Hepatocyte (in vitro differentiated cells): Measurements from ENCODE around the gene ZSWIM3. TPM values are rescaled to one million over a fixed set of nuclear protein-coding genes. Genes with fewer than 3 reads are reported as not detected.

Experiments used
- DNase-seq: peaks from one replicate; pipeline ENCODE4 v3.0.0-alpha.2; 2016; ENCODE audit warnings: low spot score
- H2AFZ ChIP-seq: fragments of 200-600 bp; sonication (generic); 2 replicates; pipeline ENCODE4 v1.6.0; 2016; ENCODE audit warnings: antibody characterized with exemption, mild to moderate bottlenecking
- H3K27ac ChIP-seq: fragments of 200-600 bp; sonication (generic); 2 replicates; pipeline ENCODE4 v1.5.1; 2016; ENCODE audit warnings: mild to moderate bottlenecking
- H3K27me3 ChIP-seq: fragments of 200-600 bp; sonication (generic); 2 replicates; pipeline ENCODE4 v1.6.1; 2016
- H3K36me3 ChIP-seq: fragments of 200-600 bp; sonication (generic); replicated peaks from 2 replicates; pipeline ENCODE4 v1.5.1; 2016; ENCODE audit warnings: low read depth; ENCODE audit not compliant: insufficient read depth
- H3K4me1 ChIP-seq: fragments of 200-600 bp; sonication (generic); 2 replicates; pipeline ENCODE4 v1.5.1; 2016; ENCODE audit warnings: mild to moderate bottlenecking, moderate library complexity; ENCODE audit not compliant: insufficient read depth
- H3K4me2 ChIP-seq: fragments of 200-600 bp; sonication (generic); 2 replicates; pipeline ENCODE4 v1.6.0; 2016
- H3K4me3 ChIP-seq: fragments of 200-600 bp; sonication (generic); 2 replicates; pipeline ENCODE4 v1.5.1; 2016; ENCODE audit warnings: mild to moderate bottlenecking
- H3K79me2 ChIP-seq: fragments of 200-600 bp; sonication (generic); 2 replicates; pipeline ENCODE4 v1.6.0; 2017; ENCODE audit warnings: mild to moderate bottlenecking
- H3K9me2 ChIP-seq: fragments of 200-600 bp; sonication (generic); replicated peaks from 2 replicates; pipeline ENCODE4 v1.6.0; 2017; ENCODE audit warnings: mild to moderate bottlenecking; ENCODE audit not compliant: insufficient read depth
- H3K9me3 ChIP-seq: fragments of 200-600 bp; sonication (generic); 2 replicates; pipeline ENCODE4 v1.5.1; 2016; ENCODE audit warnings: low read depth, mild to moderate bottlenecking
- H4K20me1 ChIP-seq: fragments of 200-600 bp; sonication (generic); 2 replicates; pipeline ENCODE4 v1.6.0; 2016; ENCODE audit warnings: mild to moderate bottlenecking; ENCODE audit not compliant: insufficient read depth, poor library complexity, severe bottlenecking
- EZH2 ChIP-seq: fragments of 200-600 bp; sonication (generic); IDR thresholded peaks from 2 replicates; pipeline ENCODE4 v1.6.1; 2016; ENCODE audit warnings: antibody characterized with exemption, mild to moderate bottlenecking, borderline replicate concordance
- EZH2phosphoT487 ChIP-seq: fragments of 200-600 bp; sonication (generic); IDR thresholded peaks from one replicate; pipeline ENCODE4 v1.6.1; 2018; ENCODE audit warnings: antibody characterized with exemption, mild to moderate bottlenecking, low read depth, moderate library complexity; ENCODE audit not compliant: unreplicated experiment, severe bottlenecking
- WGBS: methylation state at CpG from one replicate; pipeline ENCODE4 v1.1.6; 2016; ENCODE audit warnings: low lambda C conversion rate; ENCODE audit errors: missing lambda C conversion rate; 5-methylcytosine and 5-hydroxymethylcytosine counted together
- polyA plus RNA-seq: library from polyadenylated mRNA; unstranded; fragments of >200 nt; fragmentation: Nextera tagmentation; extraction: Ambion mirVana; gene quantifications from 2 replicates; pipeline ENCODE4 v1.2.1, GENCODE V29; 2016
- total RNA-seq: library from RNA; depleted of rRNA; stranded (reverse); fragments of >200 nt; gene quantifications from 2 replicates; pipeline ENCODE4 v1.2.3, GENCODE V29; 2014
- TF ChIP-seq, protein P1 (sequence below): fragments of 200-600 bp; sonication (generic); IDR thresholded peaks from 2 replicates; pipeline ENCODE4 v1.5.1; 2016; ENCODE audit warnings: antibody characterized with exemption, mild to moderate bottlenecking; ENCODE audit not compliant: poor library complexity

Gene ZSWIM3
- total and polyA plus RNA-seq, 2 experiments from 2014 or later, result 4.1 to 6.2 TPM

DNA sequence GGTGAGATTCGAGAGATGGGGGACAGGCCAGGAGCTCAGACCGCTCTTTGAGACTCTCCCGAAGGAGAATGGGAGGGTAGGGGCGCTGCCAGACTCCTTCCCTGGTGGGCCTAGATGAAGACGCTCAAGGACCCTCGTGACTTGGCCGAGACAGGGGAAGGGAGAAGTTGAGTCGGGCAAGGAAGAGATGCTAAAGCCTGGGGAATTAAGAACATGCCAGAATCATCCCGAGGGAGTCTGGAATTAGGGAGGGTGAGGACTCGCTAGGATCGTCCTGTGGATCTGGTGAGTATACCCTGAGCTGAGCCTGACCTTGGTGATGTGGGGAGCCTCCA lies 44.4 kb upstream of the ZSWIM3 start:
- Histone ChIP-seq H3K79me2 (peaks cover 20% of the 10 kb centered on the region), H3K36me3 (no peaks in the 10 kb centered on the region), H2AFZ (peak overlapping the region; percentile 8), H3K4me2 (peak overlapping the region; percentile 82), H3K27me3 (no peaks in the 10 kb centered on the region), H4K20me1 (no peaks in the 10 kb centered on the region), H3K9me3 (no peaks in the 10 kb centered on the region), H3K4me1 (no peaks in the 10 kb centered on the region), H3K27ac (no peak overlapping the region), H3K9me2 (no peaks in the 10 kb centered on the region), H3K4me3 (peak overlapping the region; percentile 27)
- DNase-seq, result no peak
- WGBS, result 4% methylated on average over 11 of the region's 11 CpGs
- TF ChIP-seq EZH2 (no peak), EZH2phosphoT487 (no peak)
- TF ChIP-seq, protein P1, sequence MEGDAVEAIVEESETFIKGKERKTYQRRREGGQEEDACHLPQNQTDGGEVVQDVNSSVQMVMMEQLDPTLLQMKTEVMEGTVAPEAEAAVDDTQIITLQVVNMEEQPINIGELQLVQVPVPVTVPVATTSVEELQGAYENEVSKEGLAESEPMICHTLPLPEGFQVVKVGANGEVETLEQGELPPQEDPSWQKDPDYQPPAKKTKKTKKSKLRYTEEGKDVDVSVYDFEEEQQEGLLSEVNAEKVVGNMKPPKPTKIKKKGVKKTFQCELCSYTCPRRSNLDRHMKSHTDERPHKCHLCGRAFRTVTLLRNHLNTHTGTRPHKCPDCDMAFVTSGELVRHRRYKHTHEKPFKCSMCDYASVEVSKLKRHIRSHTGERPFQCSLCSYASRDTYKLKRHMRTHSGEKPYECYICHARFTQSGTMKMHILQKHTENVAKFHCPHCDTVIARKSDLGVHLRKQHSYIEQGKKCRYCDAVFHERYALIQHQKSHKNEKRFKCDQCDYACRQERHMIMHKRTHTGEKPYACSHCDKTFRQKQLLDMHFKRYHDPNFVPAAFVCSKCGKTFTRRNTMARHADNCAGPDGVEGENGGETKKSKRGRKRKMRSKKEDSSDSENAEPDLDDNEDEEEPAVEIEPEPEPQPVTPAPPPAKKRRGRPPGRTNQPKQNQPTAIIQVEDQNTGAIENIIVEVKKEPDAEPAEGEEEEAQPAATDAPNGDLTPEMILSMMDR, result no peak

DNA sequence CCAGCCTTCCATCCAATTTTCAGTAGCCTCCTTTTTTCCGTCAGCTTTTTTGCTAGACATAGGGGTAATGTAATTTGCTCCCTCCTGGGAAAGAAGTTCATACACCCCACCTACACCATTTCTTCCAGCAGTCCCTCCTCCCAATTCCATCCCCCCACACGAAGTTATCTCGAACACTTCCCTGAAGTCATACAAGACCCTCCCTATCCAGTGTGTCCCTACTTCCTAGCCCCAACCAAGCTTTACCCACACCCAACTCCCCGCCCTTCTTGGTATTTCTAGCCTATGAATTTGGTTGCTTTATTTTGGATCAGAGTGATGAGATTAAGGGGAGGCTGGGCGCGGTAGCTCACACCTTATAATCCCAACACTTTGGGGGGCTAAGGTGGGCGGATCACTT lies 43.9 kb upstream of the ZSWIM3 start:
- Histone ChIP-seq H3K4me1 (no peaks in the 10 kb centered on the region), H3K79me2 (peaks cover 20% of the 10 kb centered on the region), H2AFZ (no peak overlapping the region), H3K9me3 (no peaks in the 10 kb centered on the region), H3K4me3 (no peak overlapping the region), H3K27me3 (no peaks in the 10 kb centered on the region), H3K4me2 (peak overlapping the region; percentile 82), H4K20me1 (no peaks in the 10 kb centered on the region), H3K9me2 (no peaks in the 10 kb centered on the region), H3K27ac (no peak overlapping the region), H3K36me3 (no peaks in the 10 kb centered on the region)
- no peak for DNase-seq
- 68% methylated on average over 7 of the region's 7 CpGs for WGBS
- TF ChIP-seq EZH2phosphoT487, result no peak
- no peak for TF ChIP-seq EZH2
- TF ChIP-seq, protein P1, result no peak

DNA sequence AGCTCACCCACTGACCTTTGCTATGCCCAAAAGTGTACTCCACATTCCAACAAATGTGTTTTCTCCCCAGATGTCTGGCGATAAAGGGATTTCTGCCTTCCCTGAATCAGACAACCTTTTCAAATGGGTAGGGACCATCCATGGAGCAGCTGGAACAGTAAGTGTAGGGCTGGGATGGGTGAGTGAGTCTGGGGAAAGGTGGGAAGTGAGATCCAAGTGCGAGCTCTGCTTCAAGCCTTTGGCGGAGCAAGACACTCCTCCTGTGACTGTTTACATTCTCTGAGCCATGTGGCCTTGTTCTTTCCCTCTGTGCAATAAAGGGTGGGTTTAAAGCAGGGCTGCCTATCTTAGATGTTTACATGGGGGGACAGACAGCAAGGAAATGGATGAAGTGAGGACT lies 43.1 kb upstream of the ZSWIM3 start:
- Histone ChIP-seq H2AFZ (no peak overlapping the region), H3K36me3 (no peaks in the 10 kb centered on the region), H3K9me2 (no peaks in the 10 kb centered on the region), H3K4me1 (no peaks in the 10 kb centered on the region), H4K20me1 (no peaks in the 10 kb centered on the region), H3K79me2 (peaks cover 20% of the 10 kb centered on the region), H3K27me3 (no peaks in the 10 kb centered on the region), H3K27ac (no peak overlapping the region), H3K9me3 (no peaks in the 10 kb centered on the region), H3K4me3 (no peak overlapping the region), H3K4me2 (peak overlapping the region; percentile 82)
- DNase-seq, result peak; percentile 27
- 76% methylated on average over 3 of the region's 3 CpGs for WGBS
- TF ChIP-seq, protein P1, result no peak
- TF ChIP-seq EZH2phosphoT487, result no peak
- TF ChIP-seq EZH2, result no peak

DNA sequence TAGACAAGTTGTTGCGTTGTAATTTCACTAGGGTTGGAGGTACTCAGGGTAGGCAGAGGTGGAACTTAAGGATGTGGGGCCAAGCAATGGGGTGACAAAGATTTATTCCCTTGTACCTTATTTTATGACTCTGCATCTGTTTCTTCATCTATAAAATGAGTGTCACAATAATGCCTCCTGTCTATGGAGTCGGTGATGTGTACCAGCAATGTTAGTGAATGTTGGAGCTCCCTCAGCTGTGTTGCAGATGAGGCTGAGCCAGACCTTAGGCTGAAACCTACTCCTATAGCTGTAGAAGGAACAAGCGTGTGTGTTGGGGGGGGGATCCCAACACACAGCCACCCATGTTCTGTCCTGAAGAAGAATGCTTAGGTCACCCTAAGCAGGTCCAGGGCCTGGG lies 40.5 kb upstream of the ZSWIM3 start:
- Histone ChIP-seq H3K9me2 (no peaks in the 10 kb centered on the region), H3K36me3 (no peaks in the 10 kb centered on the region), H3K4me3 (no peak overlapping the region), H2AFZ (no peak overlapping the region), H3K27me3 (no peaks in the 10 kb centered on the region), H4K20me1 (no peaks in the 10 kb centered on the region), H3K79me2 (peaks cover 20% of the 10 kb centered on the region), H3K4me2 (no peak overlapping the region), H3K4me1 (no peaks in the 10 kb centered on the region), H3K9me3 (no peaks in the 10 kb centered on the region), H3K27ac (no peak overlapping the region)
- no peak for TF ChIP-seq EZH2
- TF ChIP-seq EZH2phosphoT487, result no peak
- TF ChIP-seq, protein P1, result no peak
- DNase-seq, result no peak
- WGBS, result 89% methylated on average over 3 of the region's 3 CpGs
